Measurements from ENCODE around the gene SLC31A1.
"Not testable (repeated sequence)": the region's sequence is repeated elsewhere in the genome, so short reads cannot be mapped to it uniquely, and the experiment has no call there.

The SLC31A1 gene

GRCh38 chr9:113274474-113275156 lies 53.3 kb downstream of the SLC31A1 start:
- peaks cover 3% of the 10 kb centered on the region for H3K36me3 ChIP-seq (ENCODE audit: control insufficient read depth, insufficient read depth, low read length)

GRCh38 chr9:113275157-113276131 lies 54.1 kb downstream of the SLC31A1 start, which contains the start of the genes CDC26 and PRPF4:
Gene CDC26, minus strand, starts transcription at chr9:113275572. Its CDS starts 3,065 bp downstream, at chr9:113272507.
Gene PRPF4, plus strand, starts transcription at chr9:113275658. Its CDS starts 86 bp downstream, at chr9:113275744.
- H3K4me1 ChIP-seq (ENCODE audit: control insufficient read depth, insufficient read depth, low read length) = peaks cover 7% of the 10 kb centered on the region
- H3K4me3 ChIP-seq (ENCODE audit: low read length) = peak within 1 kb of the TSS; percentile 95
- no peaks in the 10 kb centered on the region for H3K36me3 ChIP-seq (ENCODE audit: control insufficient read depth, insufficient read depth, low read length)
- no peaks in the 10 kb centered on the region for H3K27me3 ChIP-seq (ENCODE audit: control insufficient read depth, insufficient read depth, low read length)
- H3K9ac ChIP-seq (ENCODE audit: low read length) = peak within 1 kb of the TSS; percentile 91
- no peaks in the 10 kb centered on the region for H3K9me3 ChIP-seq (ENCODE audit: control insufficient read depth, low read length)

More at GRCh38 chr9:113274474-113275156, 53.3 kb downstream of the SLC31A1 start:
- Histone ChIP-seq H3K27me3 (ENCODE audit: control insufficient read depth, insufficient read depth, low read length) (no peaks in the 10 kb centered on the region), H3K4me1 (ENCODE audit: control insufficient read depth, insufficient read depth, low read length) (peaks cover 7% of the 10 kb centered on the region), H3K9ac (ENCODE audit: low read length) (peak overlapping the region; percentile 91), H3K4me3 (ENCODE audit: low read length) (peak overlapping the region; percentile 95), H3K9me3 (ENCODE audit: control insufficient read depth, low read length) (no peaks in the 10 kb centered on the region)

DNA sequence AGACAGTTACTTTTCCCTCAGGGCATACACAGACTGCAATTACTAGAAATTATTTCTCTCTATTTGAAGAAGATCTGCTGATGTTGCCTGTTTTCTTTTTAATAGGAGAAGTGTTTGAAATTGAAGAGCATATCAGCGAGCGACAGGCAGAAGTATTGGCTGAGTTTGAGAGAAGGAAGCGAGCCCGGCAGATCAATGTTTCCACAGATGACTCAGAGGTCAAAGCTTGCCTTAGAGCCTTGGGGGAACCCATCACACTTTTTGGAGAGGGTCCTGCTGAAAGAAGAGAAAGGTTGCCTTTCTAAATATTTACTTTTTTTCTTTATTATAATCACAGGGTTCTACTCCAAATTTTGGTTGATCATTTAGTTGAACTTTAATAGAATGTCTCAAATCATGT lies 57.5 kb downstream of the SLC31A1 start:
- Histone ChIP-seq H3K9ac (ENCODE audit: low read length) (no peak overlapping the region), H3K9me3 (ENCODE audit: control insufficient read depth, low read length) (no peaks in the 10 kb centered on the region), H3K36me3 (ENCODE audit: control insufficient read depth, insufficient read depth, low read length) (peaks cover 10% of the 10 kb centered on the region), H3K4me1 (ENCODE audit: control insufficient read depth, insufficient read depth, low read length) (peaks cover 7% of the 10 kb centered on the region), H3K27me3 (ENCODE audit: control insufficient read depth, insufficient read depth, low read length) (no peaks in the 10 kb centered on the region), H3K4me3 (ENCODE audit: low read length) (no peak overlapping the region)

- H3K9ac ChIP-seq (ENCODE audit: low read length) = no peak overlapping the region
- H3K4me1 ChIP-seq (ENCODE audit: control insufficient read depth, insufficient read depth, low read length) = peaks cover 1% of the 10 kb centered on the region
- no peaks in the 10 kb centered on the region for H3K27me3 ChIP-seq (ENCODE audit: control insufficient read depth, insufficient read depth, low read length)
- H3K4me3 ChIP-seq (ENCODE audit: low read length) = no peak overlapping the region
- no peaks in the 10 kb centered on the region for H3K9me3 ChIP-seq (ENCODE audit: control insufficient read depth, low read length)
- peaks cover 10% of the 10 kb centered on the region for H3K36me3 ChIP-seq (ENCODE audit: control insufficient read depth, insufficient read depth, low read length)
These were observed 60.0 kb downstream of the SLC31A1 start for GRCh38 chr9:113281356-113281755.

DNA sequence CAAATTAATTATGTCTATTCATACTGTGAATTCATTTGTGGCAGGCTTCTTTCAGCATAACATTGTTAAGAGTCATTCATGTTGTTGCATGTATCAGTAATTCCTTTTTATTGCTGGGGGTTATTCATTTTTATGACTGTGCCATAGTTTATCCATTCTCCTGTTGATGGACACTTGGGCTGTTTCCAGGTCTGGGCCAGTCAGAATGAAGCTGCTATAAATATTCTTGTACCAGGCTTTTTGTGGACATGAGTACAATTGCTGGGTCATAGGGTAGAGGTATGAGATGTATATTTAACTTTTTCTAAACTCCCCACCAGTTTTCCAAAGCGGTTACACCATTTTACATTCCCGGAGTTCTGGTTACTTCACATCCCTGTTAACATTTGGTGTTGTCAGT lies 67.7 kb downstream of the SLC31A1 start:
- Histone ChIP-seq H3K9ac (ENCODE audit: low read length) (no peak overlapping the region), H3K27me3 (ENCODE audit: control insufficient read depth, insufficient read depth, low read length) (no peaks in the 10 kb centered on the region), H3K9me3 (ENCODE audit: control insufficient read depth, low read length) (no peaks in the 10 kb centered on the region), H3K36me3 (ENCODE audit: control insufficient read depth, insufficient read depth, low read length) (peaks cover 7% of the 10 kb centered on the region), H3K4me1 (ENCODE audit: control insufficient read depth, insufficient read depth, low read length) (no peaks in the 10 kb centered on the region), H3K4me3 (ENCODE audit: low read length) (no peak overlapping the region)

DNA sequence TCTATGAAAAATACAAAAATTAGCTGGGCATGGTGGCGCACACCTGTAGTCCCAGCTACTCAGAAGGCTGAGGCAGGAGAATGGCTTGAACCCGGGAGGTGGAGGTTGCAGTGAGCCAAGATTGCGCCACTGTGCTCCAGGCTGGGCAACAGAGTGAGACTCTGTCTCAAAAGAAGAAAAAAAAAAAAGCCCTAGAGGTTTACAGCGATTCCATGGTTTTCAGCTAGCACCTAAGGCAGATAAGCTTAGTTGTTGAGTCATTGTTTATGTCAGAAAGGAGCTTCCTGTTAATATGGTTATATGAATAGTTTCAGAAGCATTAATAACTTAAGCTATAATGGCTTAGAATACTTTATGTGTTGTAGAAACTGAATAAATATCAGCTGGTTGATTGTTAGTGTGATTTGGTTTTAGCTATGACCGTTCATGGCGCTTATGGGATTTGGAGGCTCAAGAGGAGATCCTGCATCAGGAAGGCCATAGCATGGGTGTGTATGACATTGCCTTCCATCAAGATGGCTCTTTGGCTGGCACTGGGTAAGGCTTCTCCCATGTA lies 68.8 kb downstream of the SLC31A1 start:
- Histone ChIP-seq H3K27me3 (ENCODE audit: control insufficient read depth, insufficient read depth, low read length) (no peaks in the 10 kb centered on the region), H3K9me3 (ENCODE audit: control insufficient read depth, low read length) (no peaks in the 10 kb centered on the region), H3K9ac (ENCODE audit: low read length) (no peak overlapping the region), H3K4me3 (ENCODE audit: low read length) (no peak overlapping the region), H3K4me1 (ENCODE audit: control insufficient read depth, insufficient read depth, low read length) (no peaks in the 10 kb centered on the region), H3K36me3 (ENCODE audit: control insufficient read depth, insufficient read depth, low read length) (peaks cover 7% of the 10 kb centered on the region)

- H3K27me3 ChIP-seq (ENCODE audit: control insufficient read depth, insufficient read depth, low read length) = no peaks in the 10 kb centered on the region
- no peak overlapping the region for H3K4me3 ChIP-seq (ENCODE audit: low read length)
- H3K36me3 ChIP-seq (ENCODE audit: control insufficient read depth, insufficient read depth, low read length) = peaks cover 7% of the 10 kb centered on the region
- H3K9me3 ChIP-seq (ENCODE audit: control insufficient read depth, low read length) = no peaks in the 10 kb centered on the region
- no peaks in the 10 kb centered on the region for H3K4me1 ChIP-seq (ENCODE audit: control insufficient read depth, insufficient read depth, low read length)
- no peak overlapping the region for H3K9ac ChIP-seq (ENCODE audit: low read length)
These were observed 72.0 kb downstream of the SLC31A1 start for GRCh38 chr9:113293285-113293878.

GRCh38 chr9:113296247-113296646 lies 74.9 kb downstream of the SLC31A1 start:
- not testable (repeated sequence) for H3K4me3 ChIP-seq (ENCODE audit: low read length); H3K27me3 ChIP-seq (ENCODE audit: control insufficient read depth, insufficient read depth, low read length); H3K36me3 ChIP-seq (ENCODE audit: control insufficient read depth, insufficient read depth, low read length); H3K9ac ChIP-seq (ENCODE audit: low read length); H3K9me3 ChIP-seq (ENCODE audit: control insufficient read depth, low read length)
- peaks cover 13% of the 10 kb centered on the region for H3K4me1 ChIP-seq (ENCODE audit: control insufficient read depth, insufficient read depth, low read length)

GRCh38 chr9:113296796-113297558 lies 75.6 kb downstream of the SLC31A1 start:
- Histone ChIP-seq H3K4me3 (ENCODE audit: low read length) (no peak overlapping the region), H3K9me3 (ENCODE audit: control insufficient read depth, low read length) (no peaks in the 10 kb centered on the region), H3K9ac (ENCODE audit: low read length) (no peak overlapping the region), H3K27me3 (ENCODE audit: control insufficient read depth, insufficient read depth, low read length) (no peaks in the 10 kb centered on the region), H3K4me1 (ENCODE audit: control insufficient read depth, insufficient read depth, low read length) (peaks cover 13% of the 10 kb centered on the region), H3K36me3 (ENCODE audit: control insufficient read depth, insufficient read depth, low read length) (no peaks in the 10 kb centered on the region)

- Histone ChIP-seq H3K9me3 (ENCODE audit: control insufficient read depth, low read length) (no peaks in the 10 kb centered on the region), H3K36me3 (ENCODE audit: control insufficient read depth, insufficient read depth, low read length) (no peaks in the 10 kb centered on the region), H3K4me1 (ENCODE audit: control insufficient read depth, insufficient read depth, low read length) (peaks cover 26% of the 10 kb centered on the region), H3K27me3 (ENCODE audit: control insufficient read depth, insufficient read depth, low read length) (no peaks in the 10 kb centered on the region), H3K9ac (ENCODE audit: low read length) (no peak overlapping the region), H3K4me3 (ENCODE audit: low read length) (no peak overlapping the region)
These were observed 77.0 kb downstream of the SLC31A1 start for GRCh38 chr9:113298311-113298710.
